IMR-90 (cell line): ENCODE data around the gene TUBB4A. TPM values are rescaled to one million over a fixed set of nuclear protein-coding genes. Genes with fewer than 3 reads are reported as not detected.

ENCODE experiments used
- ATAC-seq: fragments of 200-7000 bp; cut with Tn5 transposase; 2 replicates; pipeline ENCODE4 v1.9.1; 2020; ENCODE audit warnings: low read depth, mild to moderate bottlenecking, moderate library complexity
- BruUV-seq: library from RNA; stranded (reverse); fragments of 400-500 nt; replicated peaks from 2 replicates; lab custom pipeline; 2021; lab: Mats Ljungman, UMichigan
- CTCF ChIA-PET: fragments of 300-600 bp; formaldehyde crosslinking; extraction: SDS; loops from one replicate; lab custom pipeline; 2021; ENCODE audit warnings: antibody characterized with exemption; lab: Yijun Ruan, JAX
- POLR2A ChIA-PET: fragments of 300-600 bp; sonication (Branson Sonifier 250); formaldehyde crosslinking; loops from one replicate; lab custom pipeline; 2022; ENCODE audit warnings: antibody characterized with exemption; ENCODE audit not compliant: unreplicated experiment; lab: Charles Lee
- DNase-seq: peaks from one replicate; pipeline ENCODE4 v3.0.0; 2013
- H2AFZ ChIP-seq: replicated peaks from 2 replicates; pipeline ENCODE3; 2013; ENCODE audit warnings: low read length, mild to moderate bottlenecking; ENCODE audit not compliant: poor library complexity
- H2AK5ac ChIP-seq: 2 replicates; pipeline ENCODE4 v1.6.1; 2013; ENCODE audit warnings: low read depth, low read length, inconsistent platforms
- H2AK9ac ChIP-seq: replicated peaks from 2 replicates; pipeline ENCODE3; 2013; ENCODE audit warnings: mild to moderate bottlenecking, low read depth, low read length, moderate library complexity; ENCODE audit not compliant: poor library complexity
- H2BK120ac ChIP-seq: 2 replicates; pipeline ENCODE4 v1.6.1; 2013; ENCODE audit warnings: low read depth, low read length, inconsistent platforms
- H2BK15ac ChIP-seq: 3 replicates; pipeline ENCODE4 v1.6.1; 2013; ENCODE audit warnings: low read depth, low read length, inconsistent platforms
- H2BK20ac ChIP-seq: 2 replicates; pipeline ENCODE4 v1.6.1; 2013; ENCODE audit warnings: low read depth, mild to moderate bottlenecking, inconsistent platforms, low read length, moderate library complexity
- H2BK5ac ChIP-seq: 2 replicates; pipeline ENCODE4 v1.6.1; 2013; ENCODE audit warnings: mild to moderate bottlenecking, low read depth, low read length, inconsistent platforms; ENCODE audit not compliant: poor library complexity, severe bottlenecking
- H3K14ac ChIP-seq: replicated peaks from 2 replicates; pipeline ENCODE4 v1.6.1; 2013; ENCODE audit warnings: low read depth, low read length, inconsistent platforms
- H3K18ac ChIP-seq: 2 replicates; pipeline ENCODE4 v1.6.1; 2013; ENCODE audit warnings: low read depth, low read length, control low read depth
- H3K23ac ChIP-seq: 2 replicates; pipeline ENCODE4 v1.6.1; 2013; ENCODE audit warnings: low read depth, low read length, inconsistent platforms
- H3K27ac ChIP-seq: 2 replicates; pipeline ENCODE4 v1.5.1; 2013; ENCODE audit warnings: mild to moderate bottlenecking, control low read depth, low read length; ENCODE audit not compliant: insufficient read depth
- H3K27me3 ChIP-seq: 2 replicates; pipeline ENCODE4 v1.6.1; 2013; ENCODE audit warnings: low read length; ENCODE audit not compliant: control insufficient read depth, insufficient read depth
- H3K36me3 ChIP-seq: 2 replicates; pipeline ENCODE4 v1.6.1; 2013; ENCODE audit warnings: low read length, mixed read lengths; ENCODE audit not compliant: control insufficient read depth, insufficient read depth
- H3K4ac ChIP-seq: 2 replicates; pipeline ENCODE4 v1.6.1; 2013; ENCODE audit warnings: low read depth, low read length, inconsistent platforms
- H3K4me1 ChIP-seq: 2 replicates; pipeline ENCODE4 v1.6.1; 2013; ENCODE audit warnings: low read length, mixed read lengths; ENCODE audit not compliant: control insufficient read depth, insufficient read depth
- H3K4me2 ChIP-seq: 2 replicates; pipeline ENCODE4 v1.6.1; 2013; ENCODE audit warnings: low read depth, mild to moderate bottlenecking, control low read depth, low read length, moderate library complexity
- H3K4me3 ChIP-seq: 2 replicates; pipeline ENCODE4 v1.5.1; 2013; ENCODE audit warnings: low read depth, mild to moderate bottlenecking, control low read depth, low read length, moderate library complexity; ENCODE audit not compliant: insufficient read depth
- H3K56ac ChIP-seq: 2 replicates; pipeline ENCODE4 v1.6.1; 2013; ENCODE audit warnings: low read length, inconsistent platforms; ENCODE audit not compliant: insufficient read depth; ENCODE audit errors: extremely low read depth
- H3K79me1 ChIP-seq, 2 experiments: 2 replicates each; pipeline ENCODE4 v1.6.1; 2013; ENCODE audit warnings: low read length in 2 of 2, inconsistent platforms in 1 of 2, low read depth in 1 of 2
- H3K9ac ChIP-seq: 2 replicates; pipeline ENCODE4 v1.6.1; 2013; ENCODE audit warnings: low read depth, low read length, control low read depth
- H3K9me1 ChIP-seq: 2 replicates; pipeline ENCODE4 v1.6.1; 2013; ENCODE audit warnings: low read length, inconsistent platforms; ENCODE audit not compliant: insufficient read depth
- H3K9me3 ChIP-seq: 2 replicates; pipeline ENCODE4 v1.6.1; 2013; ENCODE audit warnings: low read length; ENCODE audit not compliant: control insufficient read depth, insufficient read depth
- H4K20me1 ChIP-seq: 2 replicates; pipeline ENCODE4 v1.6.1; 2013; ENCODE audit warnings: low read length, inconsistent platforms; ENCODE audit not compliant: insufficient read depth
- H4K5ac ChIP-seq: 2 replicates; pipeline ENCODE4 v1.6.1; 2013; ENCODE audit warnings: mild to moderate bottlenecking, low read depth, low read length, control low read depth
- H4K8ac ChIP-seq, 2 experiments: 2 replicates each; pipeline ENCODE4 v1.6.1; 2013; ENCODE audit warnings: low read depth in 2 of 2, low read length in 2 of 2, control low read depth in 1 of 2, inconsistent platforms in 1 of 2
- H4K91ac ChIP-seq: 2 replicates; pipeline ENCODE4 v1.6.1; 2013; ENCODE audit warnings: low read depth, low read length, inconsistent platforms; ENCODE audit not compliant: insufficient read depth
- BHLHE40 ChIP-seq: fragments of 150-350 bp; IDR thresholded peaks from 2 replicates; pipeline ENCODE4 v1.6.1; 2016; ENCODE audit warnings: mild to moderate bottlenecking, low read depth, low read length
- CEBPB ChIP-seq: IDR thresholded peaks from 2 replicates; pipeline ENCODE4 v1.6.1; 2012; ENCODE audit warnings: low read depth, low read length, improper control_type of control experiment
- NFE2L2 ChIP-seq: fragments of 150-350 bp; IDR thresholded peaks from 2 replicates; pipeline ENCODE4 v1.6.1; 2016; ENCODE audit warnings: low read depth, mild to moderate bottlenecking, low read length
- RAD21 ChIP-seq: IDR thresholded peaks from 2 replicates; pipeline ENCODE4 v1.6.1; 2012; ENCODE audit warnings: low read length, improper control_type of control experiment
- SMC3 ChIP-seq: fragments of 150-350 bp; IDR thresholded peaks from 2 replicates; pipeline ENCODE4 v1.6.1; 2016; ENCODE audit warnings: low read depth, mild to moderate bottlenecking, antibody characterized with exemption, low read length, moderate library complexity
- WGBS, 2 experiments: methylation state at CpG; one replicate each; pipeline versions ENCODE4 v1.1.5 to v1.1.7; 2013; ENCODE audit warnings: missing lambda C conversion rate in 2 of 2; ENCODE audit not compliant: insufficient read length in 1 of 2; ENCODE audit errors: extremely low coverage in 2 of 2; 5-methylcytosine and 5-hydroxymethylcytosine counted together
- dilution Hi-C: fragments of 300-500 bp; cut with HindIII; formaldehyde crosslinking; loops from one replicate; pipeline ENCODE4 v1.14.3; 2018; ENCODE audit warnings: low sequenced_read_pairs; ENCODE audit not compliant: unreplicated experiment
- in situ Hi-C: fragments of 300-500 bp; cut with MboI; formaldehyde crosslinking; loops from 3 replicates; pipeline ENCODE4 v1.14.3; 2019; ENCODE audit warnings: low sequenced_read_pairs, inconsistent platforms, mixed read lengths
- intact Hi-C: fragments of 100-400 bp; cut with micrococcal nuclease; formaldehyde crosslinking; loops from 2 replicates; pipeline ENCODE4 v1.10.0; 2022
- polyA plus RNA-seq, 3 experiments: library from polyadenylated mRNA; depleted of rRNA; stranded (reverse); fragments of >200 nt; gene quantifications; 2 replicates each; pipeline ENCODE4 v1.2.3, GENCODE V29; 2012; ENCODE audit warnings: low replicate concordance in 1 of 3
- total RNA-seq: library from RNA; depleted of rRNA; stranded (reverse); fragments of >200 nt; gene quantifications from 2 replicates; pipeline ENCODE4 v1.2.3, GENCODE V29; 2012
- TF ChIP-seq, protein P1 (sequence below): fragments of 150-350 bp; IDR thresholded peaks from 2 replicates; pipeline ENCODE4 v1.6.1; 2017; ENCODE audit warnings: mild to moderate bottlenecking, antibody characterized with exemption, low read length, low read depth
- TF ChIP-seq, protein P2 (sequence below): conservative IDR thresholded peaks from 2 replicates; pipeline ENCODE4 v1.5.1; 2012; ENCODE audit warnings: mild to moderate bottlenecking, low read depth, low read length, improper control_type of control experiment
- TF ChIP-seq, protein P3 (sequence below): fragments of 150-350 bp; IDR thresholded peaks from 2 replicates; pipeline ENCODE4 v1.6.1; 2016; ENCODE audit warnings: low read depth, mild to moderate bottlenecking, low read length, moderate library complexity, borderline replicate concordance

The TUBB4A gene
- total and polyA plus RNA-seq, 2 of the 4 experiments (the other 2 are of a cell fraction): not detected

DNA sequence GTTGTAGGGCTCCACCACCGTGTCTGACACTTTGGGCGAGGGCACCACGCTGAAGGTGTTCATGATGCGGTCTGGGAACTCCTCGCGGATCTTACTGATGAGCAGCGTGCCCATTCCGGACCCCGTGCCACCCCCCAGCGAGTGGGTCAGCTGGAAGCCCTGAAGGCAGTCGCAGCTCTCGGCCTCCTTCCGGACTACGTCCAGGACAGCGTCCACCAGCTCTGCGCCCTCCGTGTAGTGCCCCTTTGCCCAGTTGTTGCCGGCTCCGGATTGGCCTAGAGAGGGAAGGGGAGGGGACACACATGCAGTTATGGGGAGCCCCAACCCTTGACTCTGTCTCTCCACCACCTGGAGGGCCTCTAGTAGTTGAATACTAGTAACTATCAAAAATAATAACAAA lies 6.2 kb downstream of the TUBB4A start:
- H3K4me2 ChIP-seq: no peak overlapping the region

More for the DNA sequence above, 6.2 kb downstream of the TUBB4A start:
- H3K9me1 ChIP-seq: no peaks in the 10 kb centered on the region
- BruUV-seq: no TSS peak
- no peak overlapping the region for H2AK5ac ChIP-seq
- H2AK9ac ChIP-seq: no peak overlapping the region
- no peak overlapping the region for H4K8ac ChIP-seq
- H2BK120ac ChIP-seq: no peak overlapping the region
- H2BK15ac ChIP-seq: no peak overlapping the region
- H3K56ac ChIP-seq: no peak overlapping the region
- H3K14ac ChIP-seq: no peak overlapping the region
- ChIA-PET POLR2A (no interaction called here), CTCF (no interaction called here)
- ATAC-seq (no peak), DNase-seq (no peak)
- H3K9ac ChIP-seq: no peak overlapping the region
- H3K79me1 ChIP-seq: no peaks in the 10 kb centered on the region
- no peak overlapping the region for H3K27ac ChIP-seq
- no peak for TF ChIP-seq RAD21
- TF ChIP-seq BHLHE40: no peak
- TF ChIP-seq, protein P1, sequence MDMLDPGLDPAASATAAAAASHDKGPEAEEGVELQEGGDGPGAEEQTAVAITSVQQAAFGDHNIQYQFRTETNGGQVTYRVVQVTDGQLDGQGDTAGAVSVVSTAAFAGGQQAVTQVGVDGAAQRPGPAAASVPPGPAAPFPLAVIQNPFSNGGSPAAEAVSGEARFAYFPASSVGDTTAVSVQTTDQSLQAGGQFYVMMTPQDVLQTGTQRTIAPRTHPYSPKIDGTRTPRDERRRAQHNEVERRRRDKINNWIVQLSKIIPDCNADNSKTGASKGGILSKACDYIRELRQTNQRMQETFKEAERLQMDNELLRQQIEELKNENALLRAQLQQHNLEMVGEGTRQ: no peak
- no peak for TF ChIP-seq CEBPB
- TF ChIP-seq, protein P2, sequence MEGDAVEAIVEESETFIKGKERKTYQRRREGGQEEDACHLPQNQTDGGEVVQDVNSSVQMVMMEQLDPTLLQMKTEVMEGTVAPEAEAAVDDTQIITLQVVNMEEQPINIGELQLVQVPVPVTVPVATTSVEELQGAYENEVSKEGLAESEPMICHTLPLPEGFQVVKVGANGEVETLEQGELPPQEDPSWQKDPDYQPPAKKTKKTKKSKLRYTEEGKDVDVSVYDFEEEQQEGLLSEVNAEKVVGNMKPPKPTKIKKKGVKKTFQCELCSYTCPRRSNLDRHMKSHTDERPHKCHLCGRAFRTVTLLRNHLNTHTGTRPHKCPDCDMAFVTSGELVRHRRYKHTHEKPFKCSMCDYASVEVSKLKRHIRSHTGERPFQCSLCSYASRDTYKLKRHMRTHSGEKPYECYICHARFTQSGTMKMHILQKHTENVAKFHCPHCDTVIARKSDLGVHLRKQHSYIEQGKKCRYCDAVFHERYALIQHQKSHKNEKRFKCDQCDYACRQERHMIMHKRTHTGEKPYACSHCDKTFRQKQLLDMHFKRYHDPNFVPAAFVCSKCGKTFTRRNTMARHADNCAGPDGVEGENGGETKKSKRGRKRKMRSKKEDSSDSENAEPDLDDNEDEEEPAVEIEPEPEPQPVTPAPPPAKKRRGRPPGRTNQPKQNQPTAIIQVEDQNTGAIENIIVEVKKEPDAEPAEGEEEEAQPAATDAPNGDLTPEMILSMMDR: no peak
- TF ChIP-seq NFE2L2: no peak
- no peak for TF ChIP-seq SMC3
- TF ChIP-seq, protein P3, sequence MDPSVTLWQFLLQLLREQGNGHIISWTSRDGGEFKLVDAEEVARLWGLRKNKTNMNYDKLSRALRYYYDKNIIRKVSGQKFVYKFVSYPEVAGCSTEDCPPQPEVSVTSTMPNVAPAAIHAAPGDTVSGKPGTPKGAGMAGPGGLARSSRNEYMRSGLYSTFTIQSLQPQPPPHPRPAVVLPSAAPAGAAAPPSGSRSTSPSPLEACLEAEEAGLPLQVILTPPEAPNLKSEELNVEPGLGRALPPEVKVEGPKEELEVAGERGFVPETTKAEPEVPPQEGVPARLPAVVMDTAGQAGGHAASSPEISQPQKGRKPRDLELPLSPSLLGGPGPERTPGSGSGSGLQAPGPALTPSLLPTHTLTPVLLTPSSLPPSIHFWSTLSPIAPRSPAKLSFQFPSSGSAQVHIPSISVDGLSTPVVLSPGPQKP: no peak
- H3K4ac ChIP-seq: no peak overlapping the region
- intact Hi-C loops (no loop called here), dilution Hi-C loops (no loop called here), in situ Hi-C loops (no loop called here)
- H4K91ac ChIP-seq: no peak overlapping the region
- no peaks in the 10 kb centered on the region for H3K36me3 ChIP-seq
- 88% methylated on average over 10 of the region's 19 CpGs; no CpG with 5 or more reads in 1 of the 2 experiments for WGBS, 2 experiments
- no peak overlapping the region for H3K4me3 ChIP-seq
- H4K5ac ChIP-seq: no peak overlapping the region
- no peaks in the 10 kb centered on the region for H3K4me1 ChIP-seq
- no peak overlapping the region for H3K23ac ChIP-seq
- H2AFZ ChIP-seq: no peak overlapping the region
- H3K9me3 ChIP-seq: peaks cover 12% of the 10 kb centered on the region
- H3K27me3 ChIP-seq: peaks cover 8% of the 10 kb centered on the region
- H3K18ac ChIP-seq: no peak overlapping the region
- no peak overlapping the region for H2BK5ac ChIP-seq
- H2BK20ac ChIP-seq: no peak overlapping the region
- H4K20me1 ChIP-seq: no peaks in the 10 kb centered on the region
